LNCAP (cell line): Measurements from ENCODE around the gene PCDHB12.

ENCODE experiments used
- TF ChIP-seq, protein P1 (sequence below): fragments of 450-650 bp; IDR thresholded peaks from 2 replicates; pipeline ENCODE4 v1.5.1; 2017; ENCODE audit warnings: mild to moderate bottlenecking

PCDHB12 gene

GRCh38 chr5:141208478-141208877 lies at the start of gene PCDHB12:
TSS of gene PCDHB12 (plus strand) at chr5:141208719. CDS start at chr5:141208908, 189 bp downstream.
- TF ChIP-seq, protein P1, sequence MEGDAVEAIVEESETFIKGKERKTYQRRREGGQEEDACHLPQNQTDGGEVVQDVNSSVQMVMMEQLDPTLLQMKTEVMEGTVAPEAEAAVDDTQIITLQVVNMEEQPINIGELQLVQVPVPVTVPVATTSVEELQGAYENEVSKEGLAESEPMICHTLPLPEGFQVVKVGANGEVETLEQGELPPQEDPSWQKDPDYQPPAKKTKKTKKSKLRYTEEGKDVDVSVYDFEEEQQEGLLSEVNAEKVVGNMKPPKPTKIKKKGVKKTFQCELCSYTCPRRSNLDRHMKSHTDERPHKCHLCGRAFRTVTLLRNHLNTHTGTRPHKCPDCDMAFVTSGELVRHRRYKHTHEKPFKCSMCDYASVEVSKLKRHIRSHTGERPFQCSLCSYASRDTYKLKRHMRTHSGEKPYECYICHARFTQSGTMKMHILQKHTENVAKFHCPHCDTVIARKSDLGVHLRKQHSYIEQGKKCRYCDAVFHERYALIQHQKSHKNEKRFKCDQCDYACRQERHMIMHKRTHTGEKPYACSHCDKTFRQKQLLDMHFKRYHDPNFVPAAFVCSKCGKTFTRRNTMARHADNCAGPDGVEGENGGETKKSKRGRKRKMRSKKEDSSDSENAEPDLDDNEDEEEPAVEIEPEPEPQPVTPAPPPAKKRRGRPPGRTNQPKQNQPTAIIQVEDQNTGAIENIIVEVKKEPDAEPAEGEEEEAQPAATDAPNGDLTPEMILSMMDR: peak; percentile 61

- TF ChIP-seq, protein P1: peak; percentile 76
These were observed 35.9 kb upstream of the PCDHB12 start, which contains the start of gene PCDHB7 for GRCh38 chr5:141172381-141173204. TSS of gene PCDHB7 (plus strand) at chr5:141172644. CDS start at chr5:141172836, 192 bp downstream.

GRCh38 chr5:141175933-141176332 lies 32.6 kb upstream of the PCDHB12 start:
- TF ChIP-seq, protein P1: no peak

DNA sequence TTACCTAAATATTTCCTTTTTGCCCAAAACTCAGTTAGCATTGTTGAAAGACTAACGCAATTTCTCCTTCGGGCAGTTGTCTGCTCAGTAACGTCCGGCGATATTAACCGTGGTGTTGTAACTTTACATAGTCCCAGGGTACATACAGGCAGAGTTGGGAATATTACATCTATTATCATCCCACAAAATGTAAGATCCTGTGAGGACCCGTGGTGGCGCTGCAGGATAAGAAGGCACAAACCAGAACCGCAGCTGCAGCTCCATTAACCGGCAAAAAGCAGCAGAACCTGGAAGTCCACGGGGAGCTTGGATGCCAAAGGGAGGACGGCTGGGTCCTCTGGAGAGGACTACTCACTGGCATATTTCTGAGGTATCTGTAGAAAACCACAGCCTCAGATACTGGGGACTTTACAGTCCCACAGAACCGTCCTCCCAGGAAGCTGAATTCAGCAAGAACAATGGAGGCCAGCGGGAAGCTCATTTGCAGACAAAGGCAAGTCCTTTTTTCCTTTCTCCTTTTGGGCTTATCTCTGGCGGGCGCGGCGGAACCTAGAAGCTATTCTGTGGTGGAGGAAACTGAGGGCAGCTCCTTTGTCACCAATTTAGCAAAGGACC lies 30.8 kb upstream of the PCDHB12 start, which contains the start of gene PCDHB8:
PCDHB8 (plus strand) TSS at position 214 of the 615 bp plus-strand sequence; CDS start at position 459, 245 bp downstream.
- TF ChIP-seq, protein P1: peak; percentile 42; the same call in 1 of the 2 replicates

GRCh38 chr5:141180313-141180712 lies 28.2 kb upstream of the PCDHB12 start:
- TF ChIP-seq, protein P1: no peak

DNA sequence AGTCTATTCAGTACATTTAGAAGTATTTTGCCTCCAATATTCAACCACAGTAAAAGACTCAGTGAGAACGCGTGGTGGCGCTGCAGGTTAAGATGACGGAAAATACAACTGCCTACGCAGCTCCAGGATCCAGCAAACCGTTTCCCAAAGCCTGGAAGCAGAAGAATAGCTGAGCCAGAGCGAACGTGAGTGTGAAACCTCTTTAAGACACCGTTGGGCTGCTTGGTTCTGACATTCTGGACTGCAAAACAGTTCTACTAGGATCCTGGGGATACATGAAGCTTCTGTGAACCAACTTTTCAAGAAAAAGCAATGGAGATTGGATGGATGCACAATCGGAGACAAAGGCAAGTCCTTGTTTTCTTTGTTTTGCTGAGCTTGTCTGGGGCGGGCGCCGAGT lies 26.3 kb upstream of the PCDHB12 start, which contains the start of gene PCDHB16:
PCDHB16 (plus strand) TSS at position 140 of the 400 bp plus-strand sequence; CDS start at position 313, 173 bp downstream.
- TF ChIP-seq, protein P1: peak; percentile 52; the same call in 1 of the 2 replicates

DNA sequence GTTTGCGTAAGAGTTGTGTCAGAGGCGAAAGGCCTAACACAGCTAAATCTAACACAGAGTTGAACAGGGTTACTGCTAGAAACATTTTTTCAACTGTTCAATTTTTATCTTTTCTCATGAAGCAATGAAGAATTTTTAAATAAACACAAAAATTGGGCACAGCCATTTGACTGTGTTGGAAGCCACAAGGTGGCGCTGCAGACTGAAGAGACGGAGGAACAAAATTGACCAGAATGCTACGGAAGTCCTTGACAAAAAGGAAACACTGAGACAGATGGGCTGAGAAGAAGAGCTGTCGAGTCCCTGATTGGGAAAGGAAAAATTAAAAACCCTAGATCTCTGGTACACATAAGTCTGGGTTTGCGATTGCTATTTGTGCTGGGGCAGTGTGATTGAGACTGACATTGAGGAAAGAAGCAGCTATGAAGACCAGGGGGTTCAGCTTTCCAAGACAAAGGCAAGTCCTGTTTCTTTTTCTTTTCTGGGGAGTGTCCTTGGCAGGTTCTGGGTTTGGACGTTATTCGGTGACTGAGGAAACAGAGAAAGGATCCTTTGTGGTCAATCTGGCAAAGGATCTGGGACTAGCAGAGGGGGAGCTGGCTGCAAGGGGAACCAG lies 21.5 kb upstream of the PCDHB12 start, which contains the start of gene PCDHB9:
PCDHB9 (plus strand) TSS at position 265 of the 616 bp plus-strand sequence; CDS start at position 423, 158 bp downstream.
- TF ChIP-seq, protein P1: peak; percentile 76
